NCI-H2029 (cell line): ENCODE data around the gene FKBP2.

Experiments used
- DNase-seq: peaks from one replicate; lab custom pipeline; 2025; lab: John Stamatoyannopoulos, UW

FKBP2 gene

DNA sequence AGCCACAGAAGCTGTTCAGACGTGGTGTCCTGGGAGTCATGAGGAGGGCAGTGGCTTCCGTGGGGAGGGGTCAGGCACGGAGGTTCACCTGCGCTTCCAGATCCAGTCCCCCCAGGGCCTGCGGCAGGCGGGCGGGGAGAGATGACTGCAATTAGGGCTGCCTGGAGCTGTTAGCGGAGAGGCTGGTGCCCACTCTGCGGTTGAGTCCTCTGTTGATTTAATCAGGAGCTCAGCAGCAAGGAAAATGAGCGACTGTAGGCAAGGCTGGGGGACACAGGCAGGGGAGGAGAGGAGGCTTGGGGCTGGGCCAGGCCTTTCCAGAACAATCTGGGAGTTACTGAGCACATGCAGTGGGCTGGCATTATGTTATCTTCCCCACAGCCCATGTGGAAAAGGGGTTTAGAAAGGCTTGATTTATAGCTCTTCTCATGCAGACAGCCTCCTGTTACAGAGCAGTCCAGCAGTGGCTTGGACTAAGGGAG, 23.5 kb downstream of the FKBP2 start:
- no peak for DNase-seq

DNA sequence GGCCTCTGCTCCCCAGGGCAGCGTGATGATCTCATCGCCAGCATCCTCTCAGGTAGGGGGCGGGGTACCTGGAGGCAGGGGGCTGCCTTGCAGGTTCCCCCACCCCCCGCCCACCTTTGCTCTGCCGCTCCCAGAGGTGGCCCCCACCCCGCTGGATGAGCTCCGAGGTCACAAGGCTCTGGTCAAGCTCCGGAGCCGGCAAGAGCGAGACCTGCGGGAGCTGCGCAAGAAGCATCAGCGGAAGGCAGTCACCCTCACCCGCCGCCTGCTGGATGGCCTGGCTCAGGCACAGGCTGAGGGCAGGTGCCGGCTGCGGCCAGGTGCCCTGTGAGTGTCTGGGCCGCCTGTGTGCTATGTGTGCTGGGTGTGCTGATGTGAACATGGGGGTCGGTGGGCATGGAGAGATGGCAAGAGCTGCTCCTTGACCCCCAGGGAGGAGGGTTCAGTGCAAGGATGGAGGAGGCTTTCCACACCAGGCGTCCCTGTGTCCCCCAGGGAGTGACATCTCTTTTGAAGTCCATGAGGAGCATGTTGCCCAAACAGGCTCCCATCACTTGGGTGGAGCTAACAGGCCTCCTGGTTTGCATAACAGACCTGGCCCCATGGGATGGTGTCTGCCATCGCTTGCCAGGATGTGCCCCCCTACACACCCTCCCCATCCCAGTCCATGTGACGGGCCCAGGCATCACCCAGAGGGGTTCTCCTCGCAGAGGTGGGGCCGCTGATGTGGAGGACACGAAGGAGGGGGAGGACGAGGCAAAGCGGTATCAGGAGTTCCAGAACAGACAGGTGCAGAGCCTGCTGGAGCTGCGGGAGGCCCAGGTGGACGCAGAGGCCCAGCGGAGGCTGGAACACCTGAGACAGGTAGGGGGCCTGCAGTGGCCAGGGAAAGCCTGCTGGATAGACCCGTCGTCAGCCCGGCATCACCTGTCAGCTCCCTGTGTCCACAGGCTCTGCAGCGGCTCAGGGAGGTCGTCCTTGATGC, 24.6 kb downstream of the FKBP2 start:
- DNase-seq = no peak

DNA sequence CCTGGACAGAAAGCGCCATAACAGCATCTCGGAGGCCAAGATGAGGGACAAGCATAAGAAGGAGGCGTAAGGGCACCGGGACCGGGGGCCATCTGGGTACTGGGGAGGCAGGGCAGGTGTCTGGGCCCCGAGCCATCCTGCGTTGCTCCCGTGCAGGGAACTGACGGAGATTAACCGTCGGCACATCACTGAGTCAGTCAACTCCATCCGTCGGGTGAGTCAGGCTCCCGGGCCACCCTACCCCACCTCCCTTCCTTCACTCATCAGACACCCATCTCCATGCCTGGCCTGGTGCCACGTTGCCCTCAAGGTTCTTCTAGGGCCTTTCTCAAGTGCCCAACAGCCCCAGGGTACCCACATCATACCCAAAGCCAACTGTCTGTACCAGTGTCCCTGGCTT, 25.4 kb downstream of the FKBP2 start:
- DNase-seq = no peak

DNA sequence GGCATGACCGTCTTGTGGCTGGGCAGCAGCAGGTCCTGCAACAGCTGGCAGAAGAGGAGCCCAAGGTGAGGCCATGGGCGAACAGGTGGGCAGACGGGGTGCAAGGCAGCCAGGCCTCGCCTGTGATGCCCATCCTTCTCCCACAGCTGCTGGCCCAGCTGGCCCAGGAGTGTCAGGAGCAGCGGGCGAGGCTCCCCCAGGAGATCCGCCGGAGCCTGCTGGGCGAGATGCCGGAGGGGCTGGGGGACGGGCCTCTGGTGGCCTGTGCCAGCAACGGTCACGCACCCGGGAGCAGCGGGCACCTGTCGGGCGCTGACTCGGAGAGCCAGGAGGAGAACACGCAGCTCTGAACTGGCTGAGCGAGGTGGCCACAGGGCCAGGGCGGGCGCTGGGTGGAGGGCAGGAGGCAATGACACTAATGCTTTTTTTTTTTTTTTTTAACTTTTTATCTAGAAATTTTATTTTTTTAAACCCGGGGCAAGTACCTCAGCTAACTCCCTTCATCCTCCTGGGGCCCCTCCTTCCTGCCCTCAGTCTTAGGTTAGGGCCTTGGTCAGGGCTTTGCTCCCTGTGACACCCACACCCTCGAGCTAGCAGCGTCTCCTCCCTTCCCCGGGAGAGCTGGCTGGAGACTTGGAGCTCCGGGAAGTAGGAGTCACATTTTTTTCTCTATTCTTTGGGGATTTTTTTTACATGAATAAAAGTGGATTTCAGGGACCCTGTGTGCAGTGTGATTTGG, 26.5 kb downstream of the FKBP2 start:
- no peak for DNase-seq

DNA sequence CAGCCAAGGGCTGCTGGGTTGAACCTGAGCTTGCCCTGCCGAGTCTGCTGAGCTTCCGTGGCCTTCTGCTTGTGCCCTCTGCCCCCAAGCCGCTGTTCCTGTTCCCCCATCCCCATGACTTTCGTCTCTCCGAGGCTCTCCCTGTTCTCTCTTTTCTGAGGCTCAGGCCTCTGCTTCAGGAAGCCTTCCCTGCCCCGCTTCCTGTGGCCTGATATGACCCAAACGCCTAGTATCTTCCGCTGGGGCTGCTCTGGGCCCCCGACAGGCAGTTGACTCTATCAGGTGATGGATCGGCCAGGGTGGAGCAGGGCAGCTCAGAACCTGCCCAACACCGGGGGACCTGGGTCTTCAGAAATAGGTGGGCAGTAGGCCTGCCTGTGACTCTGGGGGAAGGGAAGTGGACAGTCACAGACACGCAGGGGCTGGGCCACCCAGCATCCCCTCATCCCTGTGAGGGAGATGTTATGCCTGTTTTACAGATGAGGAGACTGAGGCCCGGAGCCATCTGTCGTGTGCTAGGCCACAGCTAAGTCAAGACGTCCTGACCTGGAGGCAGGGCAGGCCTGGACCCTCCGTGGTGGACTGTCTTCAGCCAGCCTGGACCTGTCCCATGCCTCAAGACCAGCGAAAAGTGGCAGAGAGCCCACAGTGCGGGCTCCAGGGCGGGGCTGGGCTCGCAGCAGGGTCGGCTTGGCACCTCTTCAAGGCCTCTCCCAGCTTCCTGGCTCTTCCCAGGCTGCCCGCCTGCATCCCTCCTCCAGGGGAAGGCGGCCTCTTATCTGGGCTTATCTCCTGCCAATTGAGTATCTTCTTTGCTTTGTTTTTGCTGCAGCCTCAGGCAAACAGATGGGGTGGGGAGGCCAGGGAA, 27.4 kb downstream of the FKBP2 start:
- DNase-seq = peak; percentile 65

DNA sequence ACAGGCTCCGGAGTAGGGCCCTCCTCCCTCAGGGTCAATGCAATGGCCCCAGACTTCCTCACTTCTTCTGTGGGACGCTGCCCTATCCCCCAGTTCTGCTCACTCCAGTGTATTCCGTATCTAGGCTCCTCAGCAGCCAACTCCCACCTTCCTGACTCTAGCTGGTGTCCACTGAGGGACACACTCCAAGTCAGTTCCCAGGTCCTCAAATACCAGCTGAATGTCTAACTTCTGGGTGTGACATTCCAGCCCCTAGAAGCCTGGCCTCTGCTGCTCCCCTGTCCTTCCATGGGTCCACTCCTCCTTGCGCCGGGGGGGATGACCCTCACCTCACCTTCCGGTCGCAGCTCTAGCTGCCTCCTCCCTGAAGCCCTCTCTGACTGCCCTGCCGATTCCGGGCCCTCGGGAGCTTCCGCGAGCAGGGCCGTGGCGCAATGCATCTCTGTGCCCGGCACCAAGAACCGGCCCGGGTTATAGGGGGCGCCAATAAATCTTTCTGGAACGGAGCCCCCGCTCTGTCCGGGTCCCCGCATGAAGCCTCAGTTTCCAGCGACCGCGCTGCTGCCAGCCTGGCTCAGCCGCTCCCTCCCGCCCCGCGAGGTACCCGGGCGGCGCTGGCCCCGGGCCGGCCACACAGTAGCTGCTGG, 28.1 kb downstream of the FKBP2 start:
- DNase-seq = no peak

DNA sequence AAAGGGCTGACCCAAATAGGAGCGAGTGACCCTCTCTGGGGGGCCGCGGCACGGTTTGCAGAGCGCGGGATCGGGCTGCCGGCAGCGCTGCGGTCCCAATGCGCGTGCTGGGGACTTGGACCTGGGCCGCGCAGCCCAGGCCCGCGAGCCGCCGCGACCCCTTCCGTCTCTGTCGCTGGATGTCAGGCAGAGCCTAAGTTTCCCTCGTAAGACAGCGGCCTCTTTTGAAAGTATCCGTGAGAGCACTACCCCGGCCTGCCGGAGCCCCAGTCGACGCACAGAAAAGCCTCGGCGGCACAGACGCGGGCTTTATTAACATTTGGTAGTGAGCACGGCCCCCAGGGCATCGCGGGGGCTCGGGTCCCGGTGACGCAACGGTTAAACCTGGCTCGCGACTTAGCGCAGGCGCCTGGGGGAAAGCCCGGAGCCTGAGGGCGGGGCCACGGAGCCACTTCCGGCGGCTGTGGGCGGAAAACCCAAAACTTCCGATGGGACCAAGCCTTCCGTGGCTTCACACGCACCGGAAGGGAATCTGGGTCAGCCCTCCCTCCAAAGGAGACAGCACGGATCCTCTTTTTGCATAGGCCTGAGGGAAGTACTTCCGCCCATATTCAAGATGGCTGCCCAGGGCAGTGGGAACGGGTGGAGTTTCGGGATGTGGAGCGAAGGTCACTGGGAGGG, 28.8 kb downstream of the FKBP2 start:
- DNase-seq = peak; percentile 100

DNA sequence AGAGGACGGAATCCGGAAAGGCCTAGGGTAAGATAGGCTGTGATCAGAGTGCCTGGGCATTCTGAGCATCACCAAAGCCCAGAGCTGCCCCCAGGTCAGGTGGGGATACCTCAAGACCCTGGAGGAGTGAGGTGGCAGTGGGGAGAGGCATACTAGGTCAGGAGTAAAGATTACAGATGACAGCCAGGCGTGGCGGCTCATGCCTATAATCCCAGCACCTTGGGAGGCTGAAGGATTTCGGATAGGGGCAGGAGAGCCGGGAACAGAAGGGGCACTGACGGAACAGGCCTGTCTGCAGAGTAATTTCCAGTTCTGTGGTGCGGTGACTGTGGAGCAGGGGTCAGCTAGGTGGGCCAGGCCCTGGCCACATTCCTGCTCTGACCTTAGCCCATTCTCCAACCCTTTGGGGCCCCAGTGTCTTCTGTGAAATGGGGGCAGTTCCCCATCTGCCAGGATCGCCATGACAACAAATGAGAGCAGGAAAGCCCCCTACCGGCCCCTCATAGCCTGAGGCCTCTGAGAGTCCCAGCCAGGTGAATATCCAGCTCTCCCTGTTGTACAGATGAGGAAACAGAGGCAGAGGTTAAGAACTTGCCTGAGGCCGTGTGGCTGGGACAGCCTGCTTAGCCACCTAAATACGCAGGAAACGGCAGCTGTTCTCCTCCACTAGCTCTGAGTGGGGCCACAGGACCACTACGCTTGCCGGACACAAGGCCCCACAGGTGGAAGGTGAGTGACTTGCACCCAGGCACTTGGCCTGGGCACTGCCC, 34.3 kb downstream of the FKBP2 start:
- no peak for DNase-seq

DNA sequence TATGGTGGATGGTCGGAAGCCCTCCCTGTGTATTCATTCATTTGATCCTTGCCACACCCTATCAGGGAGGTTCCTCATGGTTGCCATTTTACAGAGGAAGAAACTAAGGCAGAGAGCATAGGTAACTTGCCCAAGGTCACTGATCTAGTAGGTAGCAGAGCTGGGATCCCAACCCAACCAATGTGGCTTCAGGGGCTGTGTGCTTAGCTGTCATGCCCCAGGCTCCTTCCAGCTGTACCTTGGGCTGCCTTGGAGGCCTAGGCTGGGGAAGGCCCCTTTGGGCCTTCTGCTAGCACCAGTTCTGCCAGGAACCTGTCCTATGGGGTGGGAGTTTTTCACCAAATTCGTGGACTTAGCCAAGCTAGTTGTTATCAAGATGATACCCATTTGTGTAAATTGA, 34.9 kb downstream of the FKBP2 start:
- DNase-seq = no peak

DNA sequence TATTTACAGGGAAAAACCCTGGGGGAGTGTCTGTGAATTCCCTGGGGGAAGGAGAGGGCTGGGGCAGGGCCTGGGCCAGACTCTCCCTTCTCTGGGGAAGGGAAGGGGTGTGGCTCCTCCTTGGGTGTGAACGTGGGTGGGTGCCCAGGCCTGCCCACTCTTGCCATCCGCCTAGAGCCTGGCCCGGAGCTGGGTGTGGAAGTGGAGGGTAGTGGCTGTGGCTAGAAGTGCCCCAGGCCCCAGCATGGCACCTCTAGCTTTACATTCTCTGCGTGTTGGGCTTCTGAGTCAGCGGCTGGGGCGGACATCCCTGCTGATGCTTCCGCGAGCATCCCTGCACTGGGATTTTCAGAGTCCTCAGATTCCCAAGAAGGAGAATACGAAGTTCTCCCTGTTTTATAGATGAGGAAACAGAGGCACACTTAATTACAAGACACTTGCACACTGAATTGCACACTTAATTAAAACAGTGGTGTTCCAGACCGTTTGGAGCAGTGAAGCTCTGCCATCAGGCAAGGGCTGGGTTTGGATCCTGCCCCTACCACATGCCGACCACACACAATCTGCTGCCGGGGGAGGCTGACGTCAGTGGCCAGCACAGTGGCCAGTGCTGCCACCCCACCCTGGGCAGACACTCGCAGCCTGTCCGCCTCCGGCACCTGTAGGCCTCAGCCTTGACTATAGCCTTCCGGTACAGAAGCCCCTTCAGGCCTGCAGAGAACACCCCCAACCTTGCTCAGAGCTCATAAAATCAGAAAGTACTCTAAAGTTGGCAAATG, 35.9 kb downstream of the FKBP2 start:
- DNase-seq = no peak

DNA sequence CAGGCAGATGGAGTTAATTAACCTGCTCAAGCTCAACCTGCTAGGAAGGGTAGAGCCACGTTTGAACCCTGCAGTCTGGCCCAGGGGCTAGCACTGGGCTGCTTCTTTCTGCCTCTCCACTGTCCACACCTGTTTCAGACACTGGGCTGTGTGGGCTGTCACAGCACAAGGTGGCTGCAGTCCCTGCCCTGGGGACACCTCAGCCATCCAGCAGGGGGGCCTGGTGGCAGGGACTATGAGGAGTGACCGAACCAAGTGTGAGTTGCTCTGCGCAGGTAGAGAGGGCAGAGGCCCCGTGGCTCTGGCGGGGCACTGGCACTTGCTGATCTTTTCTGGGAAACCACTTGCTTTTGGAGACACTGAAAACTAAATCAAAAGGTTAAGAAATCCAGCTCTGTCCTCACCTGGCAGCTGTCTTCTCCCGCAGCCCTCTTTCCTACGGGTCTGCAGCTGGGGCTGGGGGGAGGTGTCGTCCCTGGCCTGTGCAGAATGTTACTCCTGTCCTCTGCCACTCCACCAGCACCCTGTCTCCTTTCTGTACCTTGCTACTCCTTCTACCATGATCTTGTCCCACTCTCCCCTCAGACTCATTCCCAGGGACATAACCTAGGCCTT, 37.8 kb downstream of the FKBP2 start:
- no peak for DNase-seq

DNA sequence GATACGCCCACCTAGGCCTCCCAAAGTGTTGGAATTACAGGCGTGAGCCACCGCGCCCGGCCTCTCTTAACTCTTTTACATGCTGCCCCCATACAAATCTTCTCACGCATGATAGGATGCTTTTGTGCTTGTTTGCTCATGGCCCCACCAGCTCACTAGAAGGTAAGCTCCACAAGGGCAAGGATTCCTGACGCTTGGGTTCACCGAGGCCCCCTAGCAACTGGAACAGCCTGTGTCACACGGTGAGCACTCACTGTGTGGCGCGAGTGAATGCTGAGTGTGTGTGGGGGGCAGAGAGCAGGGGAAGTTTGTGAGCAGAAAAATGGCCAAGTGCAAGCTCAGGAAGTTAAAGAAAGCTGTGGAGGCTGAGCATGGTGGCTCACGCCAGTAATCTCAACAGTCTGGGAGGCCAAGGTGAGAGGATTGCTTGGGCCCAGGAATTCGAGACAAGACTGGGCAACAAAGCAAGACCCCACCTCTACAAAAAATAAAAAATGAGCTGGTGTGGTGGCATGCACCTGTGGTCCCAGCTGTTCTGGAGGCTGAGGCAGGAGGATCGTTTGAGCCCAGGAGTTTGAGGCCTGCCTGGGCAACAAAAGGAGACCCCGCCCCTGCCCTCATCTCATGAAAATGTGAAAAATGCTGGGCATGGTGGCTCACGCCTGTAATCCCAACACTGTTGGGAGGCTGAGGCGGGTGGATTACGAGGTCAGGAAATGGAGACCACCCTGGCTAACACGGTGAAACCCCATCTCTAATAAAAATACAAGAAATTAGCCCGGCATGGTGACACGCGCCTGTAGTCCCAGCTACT, 41.3 kb downstream of the FKBP2 start:
- no peak for DNase-seq

DNA sequence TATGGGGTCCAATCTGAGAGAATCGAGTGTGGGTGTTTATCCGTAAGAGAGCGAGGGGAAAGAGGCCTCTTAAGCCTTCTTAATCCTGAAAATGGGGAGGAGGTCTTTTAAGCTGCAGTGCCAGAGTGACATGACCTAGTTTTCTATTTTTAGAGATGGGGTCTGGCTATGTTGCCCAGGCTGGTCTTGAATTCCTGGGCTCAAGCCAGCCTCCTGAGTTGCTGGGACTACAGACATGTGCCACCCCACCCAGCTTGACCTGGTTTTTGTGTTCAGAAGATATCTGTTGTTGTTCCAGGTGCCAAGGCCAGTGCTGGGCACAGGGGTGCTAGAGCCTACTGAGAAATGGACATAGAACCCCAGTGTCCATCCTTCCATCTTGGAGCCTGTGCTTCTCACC, 42.2 kb downstream of the FKBP2 start:
- no peak for DNase-seq

DNA sequence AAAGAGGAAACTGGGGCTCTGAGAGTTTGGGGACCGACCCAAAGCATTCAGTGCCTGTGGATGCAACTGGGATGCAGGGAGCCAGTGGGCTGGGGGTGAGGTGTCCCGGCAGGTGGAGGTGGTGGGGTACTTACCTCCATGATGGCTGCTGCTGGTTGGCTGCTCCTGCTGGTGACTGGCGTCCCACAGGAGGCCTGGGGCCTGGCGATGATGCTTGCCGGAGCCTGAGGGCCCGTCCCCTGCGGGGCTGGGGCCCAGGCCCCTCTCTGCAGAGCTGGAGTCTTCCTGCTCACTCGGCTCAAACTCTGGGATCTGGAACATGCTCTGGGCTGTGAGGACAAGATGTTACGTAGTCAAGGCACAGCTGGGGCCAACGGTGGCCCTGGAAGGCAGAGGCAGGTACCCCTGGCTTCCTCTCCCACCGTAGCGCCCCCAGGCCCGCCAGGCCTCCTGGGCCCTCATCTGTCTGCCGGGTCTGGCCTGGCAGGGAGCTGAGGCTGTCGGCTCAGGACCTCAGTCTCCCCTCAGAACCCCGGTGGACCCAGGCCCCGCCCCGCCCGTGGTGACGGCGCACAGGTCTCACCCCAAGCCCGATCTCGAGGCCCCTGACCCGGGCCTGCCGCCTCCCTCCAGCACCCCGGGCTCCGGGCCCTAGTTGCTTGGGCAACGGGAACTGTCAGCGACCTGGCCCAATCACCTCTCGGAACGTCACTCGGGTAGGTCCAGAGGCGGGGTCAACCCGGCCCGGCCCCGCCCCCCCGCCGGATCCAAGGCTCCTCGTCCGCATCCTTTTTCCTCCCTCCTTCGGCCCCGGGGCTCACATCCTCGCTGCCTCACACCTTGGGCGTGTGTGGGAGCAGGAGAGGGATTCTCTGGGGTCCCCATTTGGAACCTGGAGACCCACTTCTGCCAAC, 43.4 kb downstream of the FKBP2 start, which contains the start of gene BAD:
Gene BAD, minus strand, starts transcription at position 618 of the 914 bp plus-strand sequence. Its CDS starts 297 bp downstream, at position 321.
- peak; percentile 90 for DNase-seq

DNA sequence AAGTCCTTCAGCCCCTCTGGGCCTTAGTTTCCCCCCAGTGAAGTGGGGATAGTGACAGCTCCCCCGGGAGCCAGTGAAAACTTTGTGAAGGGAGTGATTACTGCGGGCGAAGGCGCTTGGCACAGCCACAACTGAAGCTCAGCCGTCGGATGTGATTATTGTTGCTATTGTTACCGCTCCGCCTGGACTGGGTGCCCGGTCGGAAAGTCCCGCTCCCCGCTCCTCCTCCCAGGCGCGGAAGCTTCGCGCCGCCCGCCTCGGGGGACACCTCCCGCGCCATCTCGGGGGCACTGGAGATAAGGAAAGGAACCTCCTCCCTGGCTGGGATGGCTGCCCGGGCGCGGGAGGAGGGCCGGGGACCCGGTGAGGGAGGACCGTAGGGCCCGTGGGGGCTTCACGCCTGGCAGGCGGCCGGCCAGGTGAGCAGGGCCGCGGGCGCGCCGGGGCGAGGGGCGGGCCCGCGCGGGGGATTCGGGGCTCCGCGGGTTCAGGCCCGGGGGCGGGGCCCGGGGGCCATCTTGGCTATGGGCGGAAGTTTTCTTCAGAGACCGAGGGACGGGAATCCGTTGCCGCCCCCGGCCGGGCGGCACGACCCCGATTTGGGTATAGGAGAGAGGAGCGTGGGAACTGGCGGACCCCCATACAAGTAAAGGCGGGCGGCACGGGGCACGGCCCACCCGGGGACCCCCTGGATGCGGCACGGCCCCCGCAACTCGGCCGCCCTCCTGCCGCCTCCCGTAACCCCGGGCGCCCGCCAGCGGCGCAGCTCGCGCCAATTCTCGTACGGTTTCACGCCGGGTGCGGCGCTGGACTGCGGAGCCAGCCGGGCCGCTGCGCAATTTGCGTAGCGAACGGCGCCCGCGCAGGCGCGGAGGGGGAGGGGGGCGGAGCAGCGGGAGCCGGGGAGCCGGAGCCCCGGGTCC, 44.3 kb downstream of the FKBP2 start, which contains the start of gene GPR137:
Gene GPR137, plus strand, starts transcription at position 887 of the 923 bp plus-strand sequence. CDS start 677 bp downstream, outside the sequence.
- peak; percentile 74 for DNase-seq
